Measurements from ENCODE around the gene LNX2. TPM values are rescaled to one million over a fixed set of nuclear protein-coding genes. Genes with fewer than 3 reads are reported as not detected.

LNX2 gene
- total RNA-seq, 1 experiment from 2014 or later = 12.1 TPM

Other genes with a start within 250 kb of the LNX2 start
- gene GTF3A, start 195.9 kb downstream of the LNX2 start, total RNA-seq (2021; ENCODE audit: unreplicated experiment) = 102 TPM
- gene MTIF3, start 170.0 kb downstream of the LNX2 start, total RNA-seq (2021; ENCODE audit: unreplicated experiment) = 27.8 TPM
- 184 TPM for gene POLR1D, start 1.4 kb upstream of the LNX2 start, total RNA-seq (2021; ENCODE audit: unreplicated experiment)
- not detected for gene GSX1, start 172.0 kb upstream of the LNX2 start, total RNA-seq (2021; ENCODE audit: unreplicated experiment)